Nephron (organoid): ENCODE results near the gene SELPLG.

Experiments used
- H3K27ac Mint-ChIP-seq, 3 experiments: 2 replicates each; pipeline ENCODE4 v1.8.0; 2020; ENCODE audit warnings: mixed read lengths in 3 of 3, mild to moderate bottlenecking in 2 of 3, moderate library complexity in 1 of 3
- H3K27me3 Mint-ChIP-seq: 2 replicates; pipeline ENCODE4 v1.8.0; 2021; ENCODE audit warnings: low read depth, mild to moderate bottlenecking, moderate library complexity, mixed read lengths
- H3K36me3 Mint-ChIP-seq: 2 replicates; pipeline ENCODE4 v1.8.0; 2020; ENCODE audit warnings: low read depth, mixed read lengths
- H3K4me1 Mint-ChIP-seq: 2 replicates; pipeline ENCODE4 v1.8.0; 2020; ENCODE audit warnings: mixed read lengths
- H3K4me3 Mint-ChIP-seq, 3 experiments: 2 replicates each; pipeline ENCODE4 v1.8.0; 2020; ENCODE audit warnings: mild to moderate bottlenecking in 3 of 3, mixed read lengths in 3 of 3, moderate library complexity in 2 of 3
- H3K9me3 Mint-ChIP-seq: 2 replicates; pipeline ENCODE4 v1.8.0; 2020; ENCODE audit warnings: mixed read lengths
- TF ChIP-seq, protein P1 (sequence below), 3 experiments: fragments of 200-600 bp; sonication (generic); IDR thresholded peaks; one replicate each; pipeline ENCODE4 v1.5.0; 2021; ENCODE audit warnings: antibody characterized with exemption in 3 of 3; ENCODE audit not compliant: unreplicated experiment in 3 of 3

SELPLG gene

DNA sequence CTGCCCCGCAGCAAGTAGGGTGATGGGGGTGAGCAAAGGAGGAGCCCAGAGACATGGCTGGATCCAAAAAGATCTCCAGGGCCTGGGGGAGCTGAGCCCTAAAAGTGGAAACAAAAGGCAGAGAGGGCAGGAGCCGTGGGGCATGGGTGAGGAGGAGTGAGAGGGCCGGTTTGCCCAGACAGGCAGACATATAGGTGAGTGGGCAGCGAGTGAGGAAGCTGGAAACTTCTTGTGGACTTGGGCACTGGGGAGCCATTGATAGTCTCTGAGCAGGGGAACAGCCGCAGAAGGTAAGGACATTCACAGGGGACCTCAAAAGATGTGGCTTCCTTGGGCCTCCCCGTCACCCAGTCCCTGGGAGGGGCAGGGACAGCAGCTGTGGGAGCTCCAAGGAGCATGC lies 19.1 kb downstream of the SELPLG start:
- TF ChIP-seq, protein P1, sequence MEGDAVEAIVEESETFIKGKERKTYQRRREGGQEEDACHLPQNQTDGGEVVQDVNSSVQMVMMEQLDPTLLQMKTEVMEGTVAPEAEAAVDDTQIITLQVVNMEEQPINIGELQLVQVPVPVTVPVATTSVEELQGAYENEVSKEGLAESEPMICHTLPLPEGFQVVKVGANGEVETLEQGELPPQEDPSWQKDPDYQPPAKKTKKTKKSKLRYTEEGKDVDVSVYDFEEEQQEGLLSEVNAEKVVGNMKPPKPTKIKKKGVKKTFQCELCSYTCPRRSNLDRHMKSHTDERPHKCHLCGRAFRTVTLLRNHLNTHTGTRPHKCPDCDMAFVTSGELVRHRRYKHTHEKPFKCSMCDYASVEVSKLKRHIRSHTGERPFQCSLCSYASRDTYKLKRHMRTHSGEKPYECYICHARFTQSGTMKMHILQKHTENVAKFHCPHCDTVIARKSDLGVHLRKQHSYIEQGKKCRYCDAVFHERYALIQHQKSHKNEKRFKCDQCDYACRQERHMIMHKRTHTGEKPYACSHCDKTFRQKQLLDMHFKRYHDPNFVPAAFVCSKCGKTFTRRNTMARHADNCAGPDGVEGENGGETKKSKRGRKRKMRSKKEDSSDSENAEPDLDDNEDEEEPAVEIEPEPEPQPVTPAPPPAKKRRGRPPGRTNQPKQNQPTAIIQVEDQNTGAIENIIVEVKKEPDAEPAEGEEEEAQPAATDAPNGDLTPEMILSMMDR (IDR thresholded peaks at IDR 0.05; ENCODE audit: unreplicated experiment in 3 of 3), result no peak
- Mint-ChIP-seq H3K27me3 (no peaks in the 10 kb centered on the region), H3K9me3 (no peaks in the 10 kb centered on the region), H3K27ac (peak overlapping the region in 1 of 3 experiments; percentile 46), H3K4me3 (no peak overlapping the region), H3K36me3 (peaks cover 5% of the 10 kb centered on the region), H3K4me1 (peaks cover 39% of the 10 kb centered on the region)

DNA sequence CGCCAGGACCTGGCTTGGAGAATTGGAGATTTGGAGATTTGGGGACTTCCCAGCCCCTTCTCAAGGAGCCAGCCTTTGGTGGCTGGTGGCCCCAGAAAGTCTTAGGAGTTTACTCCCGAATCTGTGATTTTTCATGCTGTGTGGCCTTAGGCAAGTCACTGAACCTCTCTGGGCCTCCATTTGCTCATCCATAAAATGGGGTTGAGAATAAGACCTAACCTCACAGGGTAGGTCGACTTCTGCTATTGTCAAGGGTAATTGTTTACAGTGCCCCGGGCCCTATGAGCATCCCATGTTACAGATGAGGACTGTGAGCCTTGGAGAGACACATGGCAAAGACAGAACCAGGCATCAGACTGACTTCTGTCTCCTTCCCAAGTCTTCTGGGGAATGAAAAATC lies 19.7 kb downstream of the SELPLG start:
- no peak overlapping the region for H3K27ac Mint-ChIP-seq
- peaks cover 39% of the 10 kb centered on the region for H3K4me1 Mint-ChIP-seq
- H3K36me3 Mint-ChIP-seq, result peaks cover 5% of the 10 kb centered on the region
- no peak overlapping the region for H3K4me3 Mint-ChIP-seq
- no peaks in the 10 kb centered on the region for H3K27me3 Mint-ChIP-seq
- H3K9me3 Mint-ChIP-seq, result no peaks in the 10 kb centered on the region
- TF ChIP-seq, protein P1 (IDR thresholded peaks at IDR 0.05; ENCODE audit: unreplicated experiment in 3 of 3), result no peak

DNA sequence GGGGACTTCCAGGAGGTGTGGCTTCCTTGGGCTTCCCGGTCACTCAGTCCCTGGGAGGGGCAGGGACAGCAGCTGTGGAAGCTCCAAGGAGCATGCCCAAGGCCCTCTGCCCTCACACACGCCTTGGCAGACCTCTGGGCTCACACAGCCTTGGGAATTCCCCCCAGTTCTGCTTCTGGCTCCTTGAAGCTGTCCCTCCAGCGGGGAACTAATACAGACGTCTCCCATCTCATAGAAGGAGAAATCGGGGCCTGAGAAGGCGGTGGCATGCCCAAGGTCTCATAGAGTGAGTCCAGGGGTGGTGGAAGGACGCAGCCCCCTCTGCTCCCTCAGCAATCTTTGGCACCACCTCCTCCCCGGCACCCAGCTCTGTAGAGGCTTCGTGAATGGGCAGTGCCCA lies 20.1 kb downstream of the SELPLG start:
- TF ChIP-seq, protein P1 (IDR thresholded peaks at IDR 0.05; ENCODE audit: unreplicated experiment in 3 of 3), result no peak
- Mint-ChIP-seq H3K36me3 (peaks cover 5% of the 10 kb centered on the region), H3K4me1 (peaks cover 40% of the 10 kb centered on the region), H3K9me3 (no peaks in the 10 kb centered on the region), H3K27ac (peak overlapping the region in 2 of 3 experiments; percentile 69 to 72), H3K27me3 (no peaks in the 10 kb centered on the region), H3K4me3 (no peak overlapping the region)

DNA sequence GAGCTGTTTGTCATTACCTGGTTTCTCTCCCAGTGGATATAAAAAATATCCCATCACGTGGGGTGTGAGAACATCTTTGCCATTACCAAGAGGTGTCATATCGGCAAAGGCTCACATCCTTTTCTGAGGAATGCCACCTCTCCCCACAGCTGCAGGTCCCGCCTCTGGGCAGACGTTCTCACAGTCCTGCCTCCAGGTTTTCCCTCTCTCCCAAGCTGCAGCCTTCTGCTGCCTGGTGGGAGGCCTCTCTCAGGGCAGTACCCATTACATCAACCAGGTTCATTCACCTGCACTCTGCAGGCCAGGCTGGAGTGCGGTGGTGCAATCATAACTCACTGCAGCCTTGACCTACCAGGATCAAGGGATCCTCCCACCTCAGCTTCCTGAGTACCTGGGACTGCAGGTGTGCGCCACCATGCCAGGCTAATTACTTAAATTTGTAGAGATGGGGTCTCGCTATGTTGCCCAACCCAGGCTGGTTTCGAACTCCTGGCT lies 20.9 kb downstream of the SELPLG start:
- Mint-ChIP-seq H3K4me1 (peaks cover 40% of the 10 kb centered on the region), H3K27me3 (no peaks in the 10 kb centered on the region), H3K36me3 (peaks cover 5% of the 10 kb centered on the region), H3K27ac (peak overlapping the region; percentile 42 to 72 (median 69)), H3K4me3 (no peak overlapping the region), H3K9me3 (no peaks in the 10 kb centered on the region)
- TF ChIP-seq, protein P1 (IDR thresholded peaks at IDR 0.05; ENCODE audit: unreplicated experiment in 3 of 3), result no peak

DNA sequence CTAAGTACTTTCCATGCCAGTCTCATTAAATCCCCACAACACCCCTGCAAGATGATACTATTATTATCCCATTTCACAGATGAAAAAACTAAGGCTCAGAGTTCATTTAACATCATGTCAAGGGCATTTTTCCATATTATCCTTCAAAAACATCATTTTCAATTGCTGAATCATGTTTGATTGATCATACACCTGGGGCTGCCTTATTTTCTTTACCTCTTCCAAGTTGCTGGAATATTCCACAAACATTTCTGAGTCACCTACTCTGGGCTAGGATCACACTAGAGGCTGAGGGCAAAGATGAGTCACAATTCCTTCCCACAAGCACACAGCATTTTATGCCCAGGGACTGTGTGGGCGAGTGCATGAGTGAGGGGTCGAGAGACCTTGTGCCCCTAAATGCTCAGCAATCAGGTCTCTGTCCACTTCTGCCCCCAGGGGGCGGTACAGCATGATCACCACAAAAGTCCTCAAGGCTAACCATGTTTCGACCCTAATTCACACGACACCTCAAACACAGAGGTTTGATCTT lies 21.7 kb downstream of the SELPLG start:
- Mint-ChIP-seq H3K4me1 (peaks cover 43% of the 10 kb centered on the region), H3K27me3 (no peaks in the 10 kb centered on the region), H3K27ac (peak overlapping the region; percentile 7 to 40 (median 36)), H3K36me3 (peaks cover 5% of the 10 kb centered on the region), H3K9me3 (no peaks in the 10 kb centered on the region), H3K4me3 (no peak overlapping the region)
- TF ChIP-seq, protein P1 (IDR thresholded peaks at IDR 0.05; ENCODE audit: unreplicated experiment in 3 of 3), result no peak
